ENCODE data around the gene MAGIX.

DNA sequence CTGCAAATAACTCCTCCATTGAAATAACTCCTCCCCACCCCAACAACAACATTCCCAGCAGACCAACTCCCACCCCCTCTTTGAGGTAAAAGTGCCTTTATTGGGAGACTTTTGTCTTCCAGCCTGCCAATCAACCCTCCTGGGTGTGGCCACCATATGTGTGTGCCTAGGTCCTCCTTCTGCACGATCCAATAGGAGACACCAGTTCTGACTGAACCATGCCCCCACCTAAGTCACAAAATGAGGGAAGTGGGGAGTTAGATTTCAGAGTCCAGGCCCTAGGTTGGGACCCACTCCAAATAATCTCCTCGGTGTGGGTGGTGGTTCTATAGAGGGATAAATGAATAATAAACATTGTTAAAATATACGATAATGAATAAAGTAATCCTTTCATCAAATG is 12.2 kb downstream of the MAGIX start:
- TF ChIP-seq, protein P1, sequence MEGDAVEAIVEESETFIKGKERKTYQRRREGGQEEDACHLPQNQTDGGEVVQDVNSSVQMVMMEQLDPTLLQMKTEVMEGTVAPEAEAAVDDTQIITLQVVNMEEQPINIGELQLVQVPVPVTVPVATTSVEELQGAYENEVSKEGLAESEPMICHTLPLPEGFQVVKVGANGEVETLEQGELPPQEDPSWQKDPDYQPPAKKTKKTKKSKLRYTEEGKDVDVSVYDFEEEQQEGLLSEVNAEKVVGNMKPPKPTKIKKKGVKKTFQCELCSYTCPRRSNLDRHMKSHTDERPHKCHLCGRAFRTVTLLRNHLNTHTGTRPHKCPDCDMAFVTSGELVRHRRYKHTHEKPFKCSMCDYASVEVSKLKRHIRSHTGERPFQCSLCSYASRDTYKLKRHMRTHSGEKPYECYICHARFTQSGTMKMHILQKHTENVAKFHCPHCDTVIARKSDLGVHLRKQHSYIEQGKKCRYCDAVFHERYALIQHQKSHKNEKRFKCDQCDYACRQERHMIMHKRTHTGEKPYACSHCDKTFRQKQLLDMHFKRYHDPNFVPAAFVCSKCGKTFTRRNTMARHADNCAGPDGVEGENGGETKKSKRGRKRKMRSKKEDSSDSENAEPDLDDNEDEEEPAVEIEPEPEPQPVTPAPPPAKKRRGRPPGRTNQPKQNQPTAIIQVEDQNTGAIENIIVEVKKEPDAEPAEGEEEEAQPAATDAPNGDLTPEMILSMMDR (IDR thresholded peaks at IDR 0.05; ENCODE audit: insufficient read depth, low read length, poor library complexity, severe bottlenecking): no peak
- no peak for TF ChIP-seq EZH2phosphoT487 (conservative IDR thresholded peaks at IDR 0.05; ENCODE audit: low read length)

All from SU-DHL-6 (cell line).